SK-N-DZ (cell line): Measurements from ENCODE around the gene KCNIP4.

ENCODE experiments used
- DNase-seq: peaks from one replicate; pipeline ENCODE4 v3.0.0-alpha.2; 2015; ENCODE audit warnings: low spot score

The KCNIP4 gene

DNA sequence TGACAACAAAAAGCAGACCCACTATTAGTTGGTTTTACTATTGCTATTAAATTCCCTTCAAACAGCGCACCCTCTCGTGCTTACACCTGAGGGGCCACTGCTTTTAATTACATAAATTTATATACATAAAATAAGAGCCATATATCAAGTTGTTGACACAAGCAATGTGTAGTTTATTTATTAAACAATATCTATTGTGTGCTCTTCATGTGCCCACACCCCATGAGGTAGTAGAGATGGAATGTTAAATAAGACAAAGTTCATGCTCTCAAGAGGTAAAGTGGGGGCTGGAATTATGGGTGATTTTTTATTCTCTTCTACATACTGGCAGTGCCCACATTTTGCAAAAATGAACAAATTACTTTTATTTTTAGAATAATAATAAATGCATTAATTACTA, 47.3 kb downstream of the KCNIP4 start:
- DNase-seq, result no peak

DNA sequence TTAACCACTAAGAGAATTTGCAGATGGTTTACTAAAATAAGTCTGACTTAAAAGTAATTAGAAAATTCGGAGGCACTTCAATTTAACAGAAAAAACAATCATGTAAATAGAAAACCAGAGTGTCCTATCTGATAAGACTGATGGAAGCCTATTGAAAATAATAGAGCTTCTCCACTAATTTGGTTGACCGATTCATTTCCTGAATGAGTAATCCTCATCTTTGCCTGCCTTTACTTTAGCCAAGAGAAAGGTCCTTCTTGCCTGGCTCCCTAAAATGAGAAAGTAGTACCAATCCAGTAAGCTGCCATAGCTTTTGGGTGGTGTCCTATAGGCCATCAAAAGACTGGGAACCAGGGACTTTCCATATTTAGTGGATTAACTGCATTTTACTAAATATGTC, 48.4 kb downstream of the KCNIP4 start:
- DNase-seq, result no peak

DNA sequence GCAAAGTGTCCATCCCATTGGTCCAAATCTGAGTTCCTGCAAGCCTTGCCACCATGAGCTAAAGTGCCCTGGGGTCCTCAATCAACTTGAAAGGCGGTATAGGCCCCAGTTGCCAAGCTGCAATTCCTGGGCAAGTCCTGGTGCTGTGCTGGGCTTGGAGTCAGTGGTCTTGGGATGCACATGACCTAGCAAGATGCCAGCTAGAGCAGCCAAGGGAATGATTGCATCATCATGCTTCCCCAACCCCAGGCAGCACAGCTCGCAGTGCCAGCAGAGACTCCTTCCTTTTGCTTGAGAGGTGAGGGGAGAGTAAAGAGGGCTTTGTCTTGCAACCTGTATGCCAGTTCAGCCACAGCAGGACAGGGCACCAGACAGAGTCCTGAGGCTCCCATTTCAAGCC, 50.5 kb downstream of the KCNIP4 start:
- no peak for DNase-seq

DNA sequence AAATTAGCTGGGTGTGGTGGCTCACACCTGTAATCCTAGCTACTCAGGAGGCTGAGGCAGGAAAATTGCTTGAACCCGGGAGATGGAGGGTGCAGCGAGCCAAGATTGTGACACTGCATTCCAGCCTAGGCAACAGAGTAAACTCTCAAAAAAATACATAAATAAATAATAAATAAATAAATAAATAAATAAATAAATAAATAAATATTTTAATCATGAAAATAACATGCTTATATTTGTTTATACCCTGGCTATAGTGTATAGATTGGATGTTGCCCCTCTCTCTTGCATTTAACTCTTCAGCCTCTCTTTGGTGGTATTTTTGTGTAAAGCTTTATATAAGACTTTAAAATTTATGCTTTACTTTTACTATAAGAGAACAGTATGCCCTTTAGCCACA, 51.8 kb downstream of the KCNIP4 start:
- no peak for DNase-seq

DNA sequence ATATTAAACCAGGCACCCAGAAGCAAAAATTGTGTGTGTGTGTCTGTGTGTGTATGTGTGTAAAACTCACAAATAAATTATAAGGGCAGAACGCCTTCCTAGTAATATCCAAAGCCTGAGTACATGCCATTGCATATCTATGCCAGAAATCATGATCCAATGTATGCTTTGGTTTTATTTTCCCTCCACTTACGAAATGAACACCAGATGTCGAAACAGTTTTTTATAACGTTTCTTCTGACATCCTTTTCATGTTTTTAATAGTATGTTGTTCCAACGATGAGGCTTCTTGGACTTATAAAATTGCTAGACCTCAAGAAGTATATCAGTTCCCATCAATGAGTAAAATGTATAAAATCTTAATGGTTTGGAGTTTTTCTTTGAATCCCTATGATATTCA, 55.4 kb downstream of the KCNIP4 start:
- no peak for DNase-seq

DNA sequence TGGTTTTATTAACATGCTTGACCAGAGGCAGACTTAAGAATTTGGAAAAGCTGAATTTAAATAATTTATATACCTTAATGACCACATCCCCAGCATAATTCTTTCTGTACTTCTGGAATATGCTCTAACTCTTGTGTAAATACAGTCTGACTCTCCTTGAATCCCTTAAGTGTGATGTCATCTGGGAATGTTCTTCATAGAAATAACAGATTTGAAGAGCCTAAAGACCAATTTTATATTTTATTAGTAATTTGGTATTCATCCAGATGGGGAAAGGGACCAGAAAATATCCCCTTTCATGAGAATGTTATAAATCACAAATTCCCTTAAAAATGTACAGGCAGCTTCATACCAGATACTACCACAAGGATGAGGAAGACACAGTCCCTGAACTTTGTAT, 58.3 kb downstream of the KCNIP4 start:
- DNase-seq, result no peak

- no peak for DNase-seq
Observed at GRCh38 chr4:21888195-21888976, 60.2 kb downstream of the KCNIP4 start.

- no peak for DNase-seq
Observed at GRCh38 chr4:21887481-21887880, 61.1 kb downstream of the KCNIP4 start.

GRCh38 chr4:21885770-21886169, 62.8 kb downstream of the KCNIP4 start:
- no peak for DNase-seq

GRCh38 chr4:21885241-21885640, 63.3 kb downstream of the KCNIP4 start:
- no peak for DNase-seq

DNA sequence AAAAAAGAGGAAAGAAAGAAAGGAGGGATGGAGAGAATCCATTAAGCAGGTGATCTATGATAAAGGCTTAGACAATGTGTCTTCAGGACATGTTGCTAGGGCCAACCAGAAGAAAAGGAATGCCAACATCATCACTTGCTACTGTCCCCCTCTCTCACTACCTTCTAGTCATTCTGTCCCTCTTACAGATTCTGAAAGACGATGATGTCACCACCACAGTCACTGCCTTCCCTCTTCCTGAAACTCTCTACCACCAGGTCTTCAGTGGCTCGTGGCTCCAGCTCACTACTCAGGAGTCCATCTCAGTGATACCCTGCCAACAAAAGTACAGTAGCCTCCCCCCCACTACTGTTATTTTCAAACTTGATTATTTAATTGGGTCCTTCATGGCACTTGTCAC, 64.0 kb downstream of the KCNIP4 start:
- DNase-seq, result no peak

DNA sequence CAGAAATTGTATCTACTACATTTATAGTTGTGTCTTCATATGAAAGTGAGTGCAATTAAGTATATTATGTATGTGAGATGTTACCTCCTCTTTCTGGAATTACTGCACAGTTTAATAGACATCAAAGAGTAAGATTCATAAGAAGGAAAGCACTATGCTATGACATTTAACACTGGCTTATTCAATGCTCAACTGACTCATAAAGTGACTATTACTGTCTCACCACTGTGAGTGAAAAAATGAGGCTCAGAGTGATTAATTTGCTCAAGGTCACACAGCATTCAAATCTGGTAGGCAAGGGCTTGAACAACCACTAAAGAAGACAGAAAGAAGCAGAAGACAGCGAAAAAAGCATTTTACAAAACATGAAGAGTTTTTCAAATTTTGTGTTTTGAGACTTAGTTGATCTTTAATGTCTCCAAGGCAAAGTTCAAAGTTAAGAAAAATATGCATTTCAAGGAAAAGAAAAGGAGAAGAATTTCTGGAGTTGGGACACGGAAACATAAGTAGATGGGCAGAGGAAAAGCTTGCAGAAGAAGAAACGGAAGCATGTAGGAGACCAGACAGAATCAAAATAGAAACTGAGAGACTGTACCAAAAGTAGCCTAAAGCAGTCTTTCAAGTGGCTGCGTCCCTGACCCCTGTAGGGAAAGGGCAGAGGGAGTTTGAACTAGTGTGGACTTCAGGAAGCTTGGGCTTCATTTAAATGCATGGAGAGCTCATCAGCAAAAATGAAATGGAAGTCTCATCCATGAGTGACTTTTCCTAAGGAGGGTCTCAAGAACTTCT, 66.3 kb downstream of the KCNIP4 start:
- no peak for DNase-seq

GRCh38 chr4:21879187-21879586, 69.4 kb downstream of the KCNIP4 start:
- DNase-seq, result no peak

DNA sequence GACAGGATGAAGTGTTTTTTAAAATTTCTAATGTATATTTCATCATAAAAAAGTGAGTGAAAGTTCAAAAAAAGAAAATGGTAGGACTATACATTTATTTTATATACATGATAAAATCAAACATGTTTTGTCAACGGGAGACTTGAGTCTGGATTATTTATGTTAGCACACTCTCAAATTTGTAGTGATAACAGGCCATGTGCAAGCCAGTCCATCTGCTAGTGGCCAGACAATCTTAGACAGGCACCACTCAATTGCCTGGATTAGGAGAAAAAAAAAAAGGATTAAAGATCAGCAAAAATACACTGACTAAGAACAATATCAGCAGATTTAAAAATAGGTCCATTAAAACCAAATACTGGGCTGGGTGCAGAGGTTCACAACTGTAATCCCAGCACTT, 71.9 kb downstream of the KCNIP4 start:
- peak; percentile 8 for DNase-seq

DNA sequence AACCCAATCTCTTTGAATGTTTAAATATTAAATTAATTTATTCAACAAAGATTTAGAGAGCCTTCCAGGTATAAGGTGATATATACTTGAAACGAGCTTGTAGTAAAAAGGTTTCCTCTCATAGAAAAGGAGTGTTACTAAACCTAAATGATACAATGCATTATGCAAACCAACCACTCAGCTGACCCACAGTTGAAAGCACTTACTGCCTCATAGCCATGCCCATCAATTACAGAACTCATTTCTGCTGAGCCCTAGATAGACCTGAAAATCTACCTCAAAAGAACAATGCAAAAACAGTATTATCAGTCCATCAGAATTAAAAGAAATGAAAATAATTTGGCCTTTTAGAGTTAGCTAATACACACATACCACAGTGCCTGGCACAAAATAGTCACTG, 75.4 kb downstream of the KCNIP4 start:
- no peak for DNase-seq

DNA sequence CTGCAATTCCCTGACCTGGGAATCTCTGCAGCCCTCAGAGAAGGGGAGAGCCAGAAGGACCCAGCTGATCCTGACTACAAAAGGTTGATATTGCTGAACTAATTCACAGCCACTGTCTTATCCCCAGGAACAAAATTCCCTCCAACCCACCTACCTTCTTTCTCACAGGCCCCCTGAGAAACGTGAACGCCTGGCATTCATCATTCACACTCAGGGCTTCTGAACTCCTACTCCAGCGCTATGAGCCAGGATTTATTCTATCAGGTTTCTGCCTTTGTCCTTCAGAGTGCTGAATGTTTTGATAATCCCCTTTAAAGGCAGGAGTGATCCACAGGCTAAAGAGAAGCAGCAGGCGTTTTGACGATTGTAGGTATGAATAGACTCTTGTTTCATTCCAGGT, 76.5 kb downstream of the KCNIP4 start:
- DNase-seq, result no peak

DNA sequence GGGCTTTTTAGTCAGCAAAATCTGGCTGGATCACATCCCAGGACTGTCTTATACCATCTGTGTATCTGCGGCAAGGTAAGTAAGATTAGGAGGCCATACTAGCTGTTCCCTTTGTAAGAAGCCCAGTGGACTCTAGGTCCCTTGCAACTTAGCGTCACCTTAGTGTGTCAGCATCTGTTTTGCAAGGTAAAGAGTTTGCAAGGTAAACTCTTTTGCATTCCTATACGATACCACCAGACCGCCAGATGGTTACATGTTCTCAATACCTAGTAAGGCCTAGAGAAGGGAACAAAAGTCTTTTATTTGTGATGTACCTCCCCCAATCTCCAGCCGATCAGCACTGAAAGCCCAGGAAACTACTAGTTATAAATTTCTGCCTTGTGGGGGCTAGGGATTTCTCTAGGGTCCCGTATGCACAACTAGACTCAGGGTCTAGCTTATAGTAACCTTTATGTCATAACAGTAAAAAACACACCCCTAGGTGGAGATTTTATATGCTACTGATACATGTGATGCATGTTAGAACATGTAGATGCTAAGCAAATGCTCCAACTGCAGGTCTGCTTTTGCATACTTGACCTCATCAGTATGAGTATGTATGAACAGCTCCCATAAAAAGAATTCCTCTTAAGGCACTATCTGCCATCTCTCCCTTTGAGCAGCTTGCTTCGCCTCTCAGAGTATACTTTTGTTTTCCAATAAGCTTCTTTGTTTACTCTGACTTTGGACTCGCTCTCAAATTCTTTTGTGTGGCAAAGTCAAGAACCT, 78.4 kb downstream of the KCNIP4 start:
- no peak for DNase-seq

GRCh38 chr4:21864686-21865085, 83.9 kb downstream of the KCNIP4 start:
- DNase-seq, result no peak

DNA sequence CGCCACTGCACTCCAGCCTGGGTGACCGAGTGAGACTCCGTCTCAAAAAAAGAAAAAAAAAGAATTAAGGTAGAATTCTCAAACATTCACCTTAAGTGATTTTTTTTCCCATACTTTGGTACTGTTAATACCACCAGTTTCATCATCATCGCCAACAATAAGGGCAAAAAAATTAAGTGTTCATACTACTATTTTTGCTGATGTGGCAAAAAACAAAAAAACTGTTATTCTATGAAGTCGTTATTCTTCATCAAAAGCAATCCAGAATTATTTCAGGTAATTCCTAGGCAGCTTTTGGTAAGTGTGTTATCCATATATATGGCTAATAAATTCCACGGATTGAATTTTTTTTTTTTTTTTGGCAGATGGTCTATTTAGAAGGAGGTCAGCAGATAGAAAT, 85.7 kb downstream of the KCNIP4 start:
- DNase-seq, result no peak

- DNase-seq, result no peak
Observed at GRCh38 chr4:21858971-21859370, 89.6 kb downstream of the KCNIP4 start.

GRCh38 chr4:21856754-21857153, 91.8 kb downstream of the KCNIP4 start:
- DNase-seq, result no peak

- no peak for DNase-seq
Observed at GRCh38 chr4:21856301-21856700, 92.3 kb downstream of the KCNIP4 start.
